ENCODE results near the gene GALNT4. TPM values are rescaled to one million over a fixed set of nuclear protein-coding genes. Genes with fewer than 3 reads are reported as not detected.

The GALNT4 gene
- 7.6 to 14.5 TPM (median 13.0 TPM) in 5 replicates for total RNA-seq (2022; extraction: Qiagen RNA extraction; ENCODE audit: low read depth)

GRCh38 chr12:89524541-89525304, at the start of gene GALNT4:
Gene GALNT4 (minus strand): TSS chr12:89524796. CDS start chr12:89524549, 247 bp downstream.

DNA sequence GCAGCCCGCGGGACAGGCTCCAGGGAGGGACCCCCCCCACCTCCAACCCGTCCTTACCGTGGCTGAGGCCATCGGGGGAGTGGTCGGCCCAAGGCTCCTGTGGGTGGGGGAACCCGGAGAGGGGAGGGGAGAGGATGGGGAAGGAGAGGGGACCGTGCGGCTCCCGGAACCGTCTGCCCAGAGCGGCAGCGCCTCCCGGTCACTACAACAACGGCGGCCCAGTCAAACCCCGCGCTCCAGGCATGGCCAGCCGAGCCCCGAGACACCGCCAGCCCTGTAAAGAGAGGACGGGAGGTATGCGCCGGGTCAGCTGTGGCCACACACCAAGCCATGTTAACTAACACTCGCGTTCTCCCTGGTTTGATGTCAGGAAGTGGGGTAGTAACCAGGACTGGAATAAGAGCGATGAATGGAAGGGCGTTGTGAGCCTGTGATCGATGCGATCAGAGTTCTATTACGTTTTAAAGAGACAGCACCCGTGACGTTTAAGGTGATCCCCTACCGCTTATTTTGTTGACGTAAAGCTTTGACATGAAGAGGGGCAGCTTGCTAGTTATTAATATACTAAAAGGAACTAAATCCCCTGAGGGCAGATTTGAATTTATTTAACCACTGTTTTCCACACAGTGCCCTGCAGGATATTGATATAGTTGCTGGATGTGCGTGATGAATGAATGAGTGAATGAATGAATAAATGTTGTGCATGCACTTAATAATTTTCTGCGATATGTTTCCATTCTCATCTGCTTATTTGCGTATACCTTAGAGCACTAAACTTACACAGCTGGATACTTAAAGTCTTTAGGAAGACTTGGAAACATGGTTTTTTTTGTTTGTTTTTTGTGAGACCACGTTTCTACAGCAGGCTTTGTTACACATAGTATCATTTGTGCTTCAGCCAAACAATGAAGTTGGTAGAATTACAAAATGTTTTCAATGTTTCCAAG, 1.5 kb upstream of the GALNT4 start, which contains the start of gene POC1B:
TSS of gene POC1B (minus strand) at position 224 of the 947 bp plus-strand sequence. CDS start at position 72, 152 bp downstream.

Other genes with a start within 250 kb of the GALNT4 start
- gene DUSP6, start 172.3 kb downstream of the GALNT4 start, total RNA-seq (2022; extraction: Qiagen RNA extraction; ENCODE audit: low read depth): 7.6 to 15.7 TPM (median 14.1 TPM) in 5 replicates
- gene POC1B, start 1.3 kb upstream of the GALNT4 start, total RNA-seq (2022; extraction: Qiagen RNA extraction; ENCODE audit: low read depth): 12.8 to 21.1 TPM (median 19.5 TPM) in 5 replicates
- gene ATP2B1, start 184.0 kb upstream of the GALNT4 start, total RNA-seq (2022; extraction: Qiagen RNA extraction; ENCODE audit: low read depth): 53.7 to 61.3 TPM (median 57.9 TPM) in 5 replicates

Measured in A549 treated with GW870086 at 1 μM for 4 hours (cell line).